ENCODE measurements around the gene TNFAIP3. TPM values are rescaled to one million over a fixed set of nuclear protein-coding genes. Genes with fewer than 3 reads are reported as not detected.

The TNFAIP3 gene
- total and polyA plus RNA-seq, 2 donors (not counting 3 experiments of a cell fraction or from before 2014, with no cell fraction given): 4.0 to 8.6 TPM

- Histone ChIP-seq H3K4me1 (ENCODE audit: control insufficient read depth, extremely low read depth, insufficient read depth, low read length) (peaks cover 6% of the 10 kb centered on the region), H3K27me3 (ENCODE audit: control insufficient read depth in 2 of 2, insufficient read depth in 2 of 2, low read length in 2 of 2) (no peaks in the 10 kb centered on the region), H2AFZ (ENCODE audit: low read depth, low read length) (no peak overlapping the region), H3K9ac (replicated peaks; ENCODE audit: extremely low read depth, insufficient read depth, low read length) (no peak overlapping the region), H3K36me3 (ENCODE audit: control insufficient read depth in 2 of 2, extremely low read depth in 1 of 2, insufficient read depth in 2 of 2, low read length in 2 of 2) (no peaks in the 10 kb centered on the region), H3K9me3 (replicated peaks; ENCODE audit: control insufficient read depth, insufficient read depth, low read length) (no peaks in the 10 kb centered on the region), H3K9me1 (replicated peaks; ENCODE audit: control insufficient read depth, extremely low read depth, insufficient read depth, low read length) (no peaks in the 10 kb centered on the region), H4K20me1 (replicated peaks; ENCODE audit: control insufficient read depth, extremely low read depth, insufficient read depth, low read length) (no peaks in the 10 kb centered on the region), H3K79me2 (ENCODE audit: control insufficient read depth, insufficient read depth, low read length) (no peaks in the 10 kb centered on the region), H3K27ac (ENCODE audit: insufficient read depth, low read depth, low read length) (no peak overlapping the region), H3K4me3 (replicated peaks in 1 of 3; ENCODE audit: insufficient read depth in 1 of 3, low read depth in 1 of 3, low read length in 3 of 3) (no peak overlapping the region), H3K4me2 (ENCODE audit: insufficient read depth, low read length) (no peak overlapping the region)
- BruUV-seq (replicated peaks): no TSS peak
- ChIA-PET CTCF (interaction anchor here (1.4 to 2.4 kb wide), 3 partner anchors 64 to 166 kb away, joined by 5 to 8 read pairs (median 7); no protein-coding TSS in a partner anchor), POLR2A (no interaction called here)
- intact Hi-C loops (cut with micrococcal nuclease): no loop called here
- dilution Hi-C loops (cut with MboI; ENCODE audit: extremely low pct_ligation_motif_present, low sequenced_read_pairs): no loop called here
- TF ChIP-seq GATA2 (IDR thresholded peaks at IDR 0.05; ENCODE audit: insufficient read depth, insufficient read length, low read depth, low read length): no peak
- no peak for TF ChIP-seq POLR2A (IDR thresholded peaks at IDR 0.05; ENCODE audit: low read depth, low read length)
- TF ChIP-seq POLR2AphosphoS5 (IDR thresholded peaks at IDR 0.05; ENCODE audit: insufficient read depth, low read depth, low read length): no peak
- FAIRE-seq (no peak), DNase-seq (ENCODE audit: low read depth, low spot score) (no peak)
Measured at GRCh38 chr6:137863091-137863797, 3.8 kb upstream of the TNFAIP3 start.

GRCh38 chr6:137864812-137865508, 2.1 kb upstream of the TNFAIP3 start:
- no peak overlapping the region for H3K4me2 ChIP-seq (ENCODE audit: insufficient read depth, low read length)
- no peaks in the 10 kb centered on the region for H3K9me1 ChIP-seq (replicated peaks; ENCODE audit: control insufficient read depth, extremely low read depth, insufficient read depth, low read length)
- no TSS peak for BruUV-seq (replicated peaks)
- FAIRE-seq (no peak), DNase-seq (ENCODE audit: low read depth, low spot score) (no peak)
- TF ChIP-seq POLR2AphosphoS5 (IDR thresholded peaks at IDR 0.05; ENCODE audit: insufficient read depth, low read depth, low read length): no peak
- no peak for TF ChIP-seq MAX (IDR thresholded peaks at IDR 0.05; ENCODE audit: insufficient read depth, insufficient read length)
- no peak for TF ChIP-seq FOS (IDR thresholded peaks at IDR 0.05; ENCODE audit: borderline replicate concordance, insufficient read depth, low read length)
- TF ChIP-seq CTCF (IDR thresholded peaks at IDR 0.05; ENCODE audit: extremely low read depth in 1 of 2, insufficient read depth in 1 of 2, low read depth in 1 of 2, low read length in 2 of 2): no peak
- TF ChIP-seq POLR2A (IDR thresholded peaks at IDR 0.05; ENCODE audit: low read depth, low read length): no peak
- no peak for TF ChIP-seq EZH2 (IDR thresholded peaks at IDR 0.05; ENCODE audit: borderline replicate concordance, low read depth, low read length, severe bottlenecking)
- TF ChIP-seq JUN (IDR thresholded peaks at IDR 0.05; ENCODE audit: borderline replicate concordance, insufficient read depth, insufficient read length, low read depth): no peak
- no peak for TF ChIP-seq GATA2 (IDR thresholded peaks at IDR 0.05; ENCODE audit: insufficient read depth, insufficient read length, low read depth, low read length)
- TF ChIP-seq MYC (IDR thresholded peaks at IDR 0.05; ENCODE audit: low read depth, low read length): no peak
- H3K36me3 ChIP-seq (ENCODE audit: control insufficient read depth in 2 of 2, extremely low read depth in 1 of 2, insufficient read depth in 2 of 2, low read length in 2 of 2): no peaks in the 10 kb centered on the region
- dilution Hi-C loops (cut with MboI; ENCODE audit: extremely low pct_ligation_motif_present, low sequenced_read_pairs): no loop called here
- no peaks in the 10 kb centered on the region for H3K9me3 ChIP-seq (replicated peaks; ENCODE audit: control insufficient read depth, insufficient read depth, low read length)
- H3K4me1 ChIP-seq (ENCODE audit: control insufficient read depth, extremely low read depth, insufficient read depth, low read length): peaks cover 6% of the 10 kb centered on the region
- H3K27ac ChIP-seq (ENCODE audit: insufficient read depth, low read depth, low read length): no peak overlapping the region
- no peaks in the 10 kb centered on the region for H3K27me3 ChIP-seq (ENCODE audit: control insufficient read depth in 2 of 2, insufficient read depth in 2 of 2, low read length in 2 of 2)
- H3K79me2 ChIP-seq (ENCODE audit: control insufficient read depth, insufficient read depth, low read length): no peaks in the 10 kb centered on the region
- H3K9ac ChIP-seq (replicated peaks; ENCODE audit: extremely low read depth, insufficient read depth, low read length): no peak overlapping the region
- no peak overlapping the region for H2AFZ ChIP-seq (ENCODE audit: low read depth, low read length)
- CTCF ChIA-PET: interaction anchor here (1.0 to 2.5 kb wide), 4 partner anchors 9 to 157 kb away, joined by 3 to 13 read pairs (median 4); no protein-coding TSS in a partner anchor
- no peak overlapping the region for H3K4me3 ChIP-seq (replicated peaks in 1 of 3; ENCODE audit: insufficient read depth in 1 of 3, low read depth in 1 of 3, low read length in 3 of 3)
- intact Hi-C loops (cut with micrococcal nuclease): no loop called here
- POLR2A ChIA-PET: no interaction called here
- no peaks in the 10 kb centered on the region for H4K20me1 ChIP-seq (replicated peaks; ENCODE audit: control insufficient read depth, extremely low read depth, insufficient read depth, low read length)
